HepG2 (cell line): Measurements from ENCODE around the gene CAPN11. TPM values are rescaled to one million over a fixed set of nuclear protein-coding genes. Genes with fewer than 3 reads are reported as not detected.

Source experiments
- ATAC-seq: fragments of 200-7000 bp; cut with Tn5 transposase; 3 replicates; pipeline ENCODE4 v1.9.1; 2020; ENCODE audit warnings: mild to moderate bottlenecking, moderate library complexity
- BruUV-seq: library from RNA; stranded (reverse); fragments of 400-500 nt; replicated peaks from 2 replicates; lab custom pipeline; 2021; lab: Mats Ljungman, UMichigan
- CTCF ChIA-PET: fragments of 300-600 bp; formaldehyde crosslinking; extraction: SDS; loops from one replicate; lab custom pipeline; 2021; ENCODE audit warnings: low total read pairs, inconsistent platforms, low intra/inter-chr PET ratio; lab: Yijun Ruan, JAX
- POLR2A ChIA-PET: fragments of 350-600 bp; sonication (Branson Sonifier 250); formaldehyde crosslinking; loops from one replicate; lab custom pipeline; 2020; ENCODE audit warnings: antibody characterized with exemption, inconsistent platforms; lab: Yijun Ruan, JAX
- DNase-seq: peaks from one replicate; pipeline ENCODE4 v3.0.0-alpha.2; 2015; ENCODE audit warnings: low spot score
- FAIRE-seq: peaks from 3 replicates; lab custom pipeline; 2011; peaks lifted over from hg19 to GRCh38; lab: Jason Lieb, UNC
- H2AFZ ChIP-seq: one replicate; pipeline ENCODE4 v1.6.1; 2011; ENCODE audit warnings: low read length, inconsistent platforms
- H3K27ac ChIP-seq: fragments of 300-600 bp; 3 replicates; pipeline ENCODE4 v1.8.0; 2011; ENCODE audit warnings: mixed run types, mild to moderate bottlenecking, mixed read lengths, low read length, inconsistent platforms; ENCODE audit not compliant: insufficient read depth; ENCODE audit errors: extremely low read length
- H3K27me3 ChIP-seq, 2 experiments: fragments of 200-600 bp in 1 of 2; 2 replicates in 1 of 2; 3 replicates in 1 of 2; pipeline versions ENCODE4 v1.6.0 to v1.8.0; 2011; ENCODE audit warnings: low read length in 2 of 2, mild to moderate bottlenecking in 2 of 2, moderate library complexity in 2 of 2, inconsistent platforms in 1 of 2; ENCODE audit not compliant: insufficient read depth in 2 of 2, control insufficient read depth in 1 of 2
- H3K36me3 ChIP-seq, 2 experiments: fragments of 200-600 bp in 1 of 2; replicated peaks in 1 of 2; 2 replicates in 1 of 2; 3 replicates in 1 of 2; pipeline versions ENCODE4 v1.5.1 to v1.8.0; 2011; ENCODE audit warnings: low read length in 2 of 2, inconsistent platforms in 1 of 2; ENCODE audit not compliant: insufficient read depth in 2 of 2, control insufficient read depth in 1 of 2
- H3K4me1 ChIP-seq: 2 replicates; pipeline ENCODE4 v1.5.1; 2012; ENCODE audit warnings: low read length, inconsistent platforms; ENCODE audit not compliant: insufficient read depth
- H3K4me2 ChIP-seq: 2 replicates; pipeline ENCODE4 v1.6.0; 2011; ENCODE audit warnings: low read depth, low read length, inconsistent platforms
- H3K4me3 ChIP-seq, 3 experiments: fragments of 200-600 bp in 1 of 3; sonication (generic), shearing (Covaris generic) in 1 of 3; replicated peaks in 1 of 3; 2 replicates each; pipeline ENCODE4 v1.5.1; 2011 to 2016; ENCODE audit warnings: low read length in 3 of 3, inconsistent platforms in 2 of 3, low read depth in 2 of 3, mild to moderate bottlenecking in 2 of 3, control low read depth in 1 of 3, mixed read lengths in 1 of 3; ENCODE audit not compliant: insufficient read depth in 1 of 3
- H3K79me2 ChIP-seq: one replicate; pipeline ENCODE4 v1.6.1; 2011; ENCODE audit warnings: low read length, inconsistent platforms; ENCODE audit not compliant: insufficient read depth
- H3K9ac ChIP-seq: 2 replicates; pipeline ENCODE4 v1.6.0; 2011; ENCODE audit warnings: mild to moderate bottlenecking, low read depth, low read length, inconsistent platforms; ENCODE audit not compliant: insufficient read depth
- H3K9me3 ChIP-seq: 2 replicates; pipeline ENCODE4 v1.5.1; 2012; ENCODE audit warnings: mild to moderate bottlenecking, low read length
- H4K20me1 ChIP-seq: 2 replicates; pipeline ENCODE4 v1.6.0; 2011; ENCODE audit warnings: inconsistent platforms, mild to moderate bottlenecking, low read length, moderate library complexity; ENCODE audit not compliant: insufficient read depth
- TGIF2 ChIP-seq: IDR thresholded peaks from 2 replicates; pipeline ENCODE4 v1.6.1; 2016; ENCODE audit warnings: control low read depth, missing compliant biosample characterization
- WGBS: methylation state at CpG from one replicate; pipeline ENCODE4 v1.1.6; 2017; ENCODE audit warnings: low lambda C conversion rate; 5-methylcytosine and 5-hydroxymethylcytosine counted together
- in situ Hi-C: cut with HindIII; loops from 2 replicates; pipeline ENCODE4 v1.10.0; 2017; ENCODE audit warnings: low pct_unique_long_range_greater_than_20kb; ENCODE audit not compliant: extremely low pct_ligation_motif_present
- intact Hi-C: fragments of 100-400 bp; cut with micrococcal nuclease; formaldehyde crosslinking; loops from one replicate; pipeline ENCODE4 v1.10.0; 2022; ENCODE audit not compliant: unreplicated experiment
- polyA plus RNA-seq, 8 experiments: library from polyadenylated mRNA; depleted of rRNA in 3 of 8; stranded (reverse) in 7 of 8; unstranded in 1 of 8; fragments of >200 nt; fragmentation: Illumina TruSeq in 4 of 8; extraction: Trizol in 4 of 8; gene quantifications; 2 replicates each; pipeline versions ENCODE4 v1.2.1 to v1.2.3, GENCODE V29; 2011 to 2016; ENCODE audit warnings: low read depth in 4 of 8, missing spikeins in 1 of 8, mixed read lengths in 1 of 8; ENCODE audit not compliant: insufficient read depth in 1 of 8
- total RNA-seq, 5 experiments: library from RNA; depleted of rRNA; stranded (reverse); fragments of >200 nt; fragmentation: Illumina TruSeq; extraction: Trizol; gene quantifications; 2 replicates each; pipeline ENCODE4 v1.2.3, GENCODE V29; 2016; ENCODE audit warnings: low read depth in 1 of 5
- TF ChIP-seq, protein P1 (sequence below), 2 experiments: fragments of 450-650 bp in 1 of 2; sonication (generic) in 1 of 2; formaldehyde crosslinking in 1 of 2; IDR thresholded peaks; 2 replicates each; pipeline versions ENCODE4 v1.6.1 to v1.8.0; 2016 to 2022; ENCODE audit warnings: antibody characterized with exemption in 1 of 2, mild to moderate bottlenecking in 1 of 2, missing genetic modification reagents in 1 of 2

Gene CAPN11
- total and polyA plus RNA-seq, 2 of the 13 experiments (the other 11 are each of a cell fraction or from before 2014, with no cell fraction given): 0.07 to 0.11 TPM

DNA sequence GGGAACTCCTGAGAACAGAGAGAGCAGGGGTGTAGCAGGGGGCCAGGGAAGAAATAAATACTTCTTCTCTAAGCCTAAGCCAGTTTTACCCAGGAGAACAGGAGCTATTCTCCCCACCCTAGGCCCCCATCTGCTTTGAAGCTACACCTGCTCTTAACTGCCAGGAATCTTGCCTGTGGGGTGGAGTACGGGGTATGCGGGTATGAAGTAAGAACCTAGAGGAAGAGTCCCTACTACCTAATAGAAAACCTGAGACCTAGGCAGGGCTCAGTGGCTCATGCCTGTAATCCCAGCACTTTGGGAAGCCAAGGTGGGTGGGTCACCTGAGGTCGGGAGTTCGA, 66.3 kb downstream of the CAPN11 start:
- in situ Hi-C loops (loop anchor here (5.0 kb wide), 1 partner anchor 53 kb away; no protein-coding TSS in a partner anchor), intact Hi-C loops (no loop called here)
- Histone ChIP-seq H3K9ac (no peak overlapping the region), H3K9me3 (no peaks in the 10 kb centered on the region), H3K27me3 (0 out of 5 replicates have a peak, but pooled peaks cover 0 to 1% of the 10 kb centered on the region in 2 experiments), H3K4me3 (peak overlapping the region in 1 of 3 experiments; percentile 76; a peak in 1 of 6 replicates), H3K4me2 (peak overlapping the region; percentile 99; the same call in 1 of the 2 replicates), H3K79me2 (peaks cover 17% of the 10 kb centered on the region), H2AFZ (no peak overlapping the region), H3K36me3 (peaks cover 3 to 6% of the 10 kb centered on the region in 2 experiments; a peak in 4 of 5 replicates), H4K20me1 (no peaks in the 10 kb centered on the region), H3K4me1 (peaks cover 79% of the 10 kb centered on the region), H3K27ac (no peak overlapping the region)
- DNase-seq: no peak
- POLR2A ChIA-PET: interaction anchor here (0.7 to 4.4 kb wide), 7 partner anchors 10 to 455 kb away, joined by 3 to 61 read pairs (median 7); partner anchors contain the start of genes HSP90AB1 and VEGFA
- WGBS: 94% methylated on average over 4 of the region's 4 CpGs
- CTCF ChIA-PET: no interaction called here
- BruUV-seq: no TSS peak
- FAIRE-seq: no peak
- TF ChIP-seq, protein P1, sequence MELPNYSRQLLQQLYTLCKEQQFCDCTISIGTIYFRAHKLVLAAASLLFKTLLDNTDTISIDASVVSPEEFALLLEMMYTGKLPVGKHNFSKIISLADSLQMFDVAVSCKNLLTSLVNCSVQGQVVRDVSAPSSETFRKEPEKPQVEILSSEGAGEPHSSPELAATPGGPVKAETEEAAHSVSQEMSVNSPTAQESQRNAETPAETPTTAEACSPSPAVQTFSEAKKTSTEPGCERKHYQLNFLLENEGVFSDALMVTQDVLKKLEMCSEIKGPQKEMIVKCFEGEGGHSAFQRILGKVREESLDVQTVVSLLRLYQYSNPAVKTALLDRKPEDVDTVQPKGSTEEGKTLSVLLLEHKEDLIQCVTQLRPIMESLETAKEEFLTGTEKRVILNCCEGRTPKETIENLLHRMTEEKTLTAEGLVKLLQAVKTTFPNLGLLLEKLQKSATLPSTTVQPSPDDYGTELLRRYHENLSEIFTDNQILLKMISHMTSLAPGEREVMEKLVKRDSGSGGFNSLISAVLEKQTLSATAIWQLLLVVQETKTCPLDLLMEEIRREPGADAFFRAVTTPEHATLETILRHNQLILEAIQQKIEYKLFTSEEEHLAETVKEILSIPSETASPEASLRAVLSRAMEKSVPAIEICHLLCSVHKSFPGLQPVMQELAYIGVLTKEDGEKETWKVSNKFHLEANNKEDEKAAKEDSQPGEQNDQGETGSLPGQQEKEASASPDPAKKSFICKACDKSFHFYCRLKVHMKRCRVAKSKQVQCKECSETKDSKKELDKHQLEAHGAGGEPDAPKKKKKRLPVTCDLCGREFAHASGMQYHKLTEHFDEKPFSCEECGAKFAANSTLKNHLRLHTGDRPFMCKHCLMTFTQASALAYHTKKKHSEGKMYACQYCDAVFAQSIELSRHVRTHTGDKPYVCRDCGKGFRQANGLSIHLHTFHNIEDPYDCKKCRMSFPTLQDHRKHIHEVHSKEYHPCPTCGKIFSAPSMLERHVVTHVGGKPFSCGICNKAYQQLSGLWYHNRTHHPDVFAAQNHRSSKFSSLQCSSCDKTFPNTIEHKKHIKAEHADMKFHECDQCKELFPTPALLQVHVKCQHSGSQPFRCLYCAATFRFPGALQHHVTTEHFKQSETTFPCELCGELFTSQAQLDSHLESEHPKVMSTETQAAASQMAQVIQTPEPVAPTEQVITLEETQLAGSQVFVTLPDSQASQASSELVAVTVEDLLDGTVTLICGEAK (IDR thresholded peaks at IDR 0.05): no peak
- TF ChIP-seq, protein P1 (CRISPR knock-in tag; IDR thresholded peaks at IDR 0.05): 0 out of 2 replicates have a peak, but pooled peaks have one; percentile 42
- no peak for TF ChIP-seq TGIF2 (CRISPR knock-in tag)
- no peak for ATAC-seq
